ENCODE data around the gene LRRC15.
A peak's percentile ranks its signal among the peaks of the same experiment; 100 is the strongest.

Gene LRRC15

DNA sequence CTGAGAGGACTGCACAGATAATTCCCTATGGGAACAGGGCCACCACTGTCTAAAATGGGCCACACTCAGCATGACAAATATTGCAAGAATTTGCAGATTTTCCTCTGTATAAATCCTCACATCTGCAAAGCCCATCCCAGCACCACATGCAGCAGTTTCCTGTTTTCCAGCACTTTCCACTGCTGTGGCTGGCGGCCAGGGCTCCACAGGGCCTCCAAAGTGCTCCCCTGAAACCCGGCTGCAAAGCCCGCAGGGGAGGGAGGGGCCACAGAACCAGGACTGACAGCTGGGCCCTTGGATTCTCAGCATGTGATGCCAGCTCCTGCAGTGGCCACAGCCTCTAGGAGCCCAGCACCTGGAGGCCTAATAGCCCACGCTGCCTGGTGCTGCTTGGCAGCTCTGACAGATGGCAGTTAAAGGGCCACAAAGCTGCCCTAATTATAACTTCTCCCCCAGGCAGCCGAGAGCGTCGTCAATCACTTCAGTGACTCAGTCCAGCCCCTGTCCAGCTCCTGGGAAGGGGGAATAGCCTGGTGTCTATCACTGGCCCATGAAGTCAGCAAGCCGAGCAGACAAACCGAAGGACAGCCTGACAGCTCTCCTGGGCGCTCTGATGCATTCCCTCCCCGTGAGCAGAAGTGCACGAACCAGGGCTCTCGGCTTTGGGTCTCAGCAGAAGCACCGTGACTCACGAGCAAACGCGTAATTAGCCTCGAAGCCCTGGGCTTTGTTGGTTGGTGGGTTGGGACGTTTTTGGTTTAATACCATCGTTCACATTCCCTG lies 4.7 kb downstream of the LRRC15 start:
- DNase-seq (ENCODE audit: low read depth in 2 of 2): no peak

GRCh38 chr3:194364314-194364651 lies 5.3 kb downstream of the LRRC15 start:
- no peak for DNase-seq (ENCODE audit: low read depth in 2 of 2)

- no peak for DNase-seq (ENCODE audit: low read depth in 2 of 2)
These were observed 9.0 kb downstream of the LRRC15 start for GRCh38 chr3:194360568-194360967.

DNA sequence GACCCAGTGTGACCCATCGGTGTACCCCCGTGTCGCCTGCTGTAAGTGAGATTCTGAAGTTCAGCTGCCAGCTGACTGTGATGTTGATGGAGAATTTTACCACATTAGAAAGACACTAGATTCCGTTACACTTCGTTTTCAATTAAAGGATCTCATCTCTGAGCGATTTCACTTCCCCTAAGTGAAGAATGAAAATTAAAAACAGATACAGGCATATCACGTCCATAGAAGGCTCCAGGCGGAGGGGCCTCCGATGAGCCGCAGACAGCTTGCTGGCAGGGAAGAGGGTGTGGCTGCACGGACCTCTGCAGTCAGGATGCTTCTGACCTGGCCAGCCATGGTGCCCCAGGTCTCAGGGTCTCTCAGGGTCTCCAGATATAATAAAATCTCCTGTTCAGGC lies 11.9 kb downstream of the LRRC15 start:
- no peak for DNase-seq (ENCODE audit: low read depth in 2 of 2)

DNA sequence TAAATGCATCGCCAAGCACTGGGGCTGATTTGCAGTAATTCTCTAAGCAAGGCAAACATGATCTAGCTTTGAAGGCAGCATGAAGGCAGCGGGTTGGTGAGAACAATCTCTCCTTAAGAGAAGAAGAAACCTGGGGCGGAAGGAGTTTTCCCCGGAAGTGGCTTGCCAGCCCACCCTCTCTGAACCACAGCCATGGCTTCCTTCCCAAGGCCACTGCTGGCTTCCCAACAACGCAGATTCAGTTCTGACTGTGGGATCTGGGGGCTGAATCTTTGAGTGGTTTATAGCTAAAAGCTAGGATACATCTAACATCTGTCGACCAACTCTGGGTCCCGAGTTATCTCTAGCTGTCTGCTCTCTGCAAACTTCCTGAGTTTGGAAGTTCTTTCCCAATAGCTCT lies 14.2 kb downstream of the LRRC15 start:
- DNase-seq (ENCODE audit: low read depth in 2 of 2): no peak

- DNase-seq (ENCODE audit: low read depth in 2 of 2): no peak
These were observed 15.2 kb downstream of the LRRC15 start for GRCh38 chr3:194354315-194354714.

DNA sequence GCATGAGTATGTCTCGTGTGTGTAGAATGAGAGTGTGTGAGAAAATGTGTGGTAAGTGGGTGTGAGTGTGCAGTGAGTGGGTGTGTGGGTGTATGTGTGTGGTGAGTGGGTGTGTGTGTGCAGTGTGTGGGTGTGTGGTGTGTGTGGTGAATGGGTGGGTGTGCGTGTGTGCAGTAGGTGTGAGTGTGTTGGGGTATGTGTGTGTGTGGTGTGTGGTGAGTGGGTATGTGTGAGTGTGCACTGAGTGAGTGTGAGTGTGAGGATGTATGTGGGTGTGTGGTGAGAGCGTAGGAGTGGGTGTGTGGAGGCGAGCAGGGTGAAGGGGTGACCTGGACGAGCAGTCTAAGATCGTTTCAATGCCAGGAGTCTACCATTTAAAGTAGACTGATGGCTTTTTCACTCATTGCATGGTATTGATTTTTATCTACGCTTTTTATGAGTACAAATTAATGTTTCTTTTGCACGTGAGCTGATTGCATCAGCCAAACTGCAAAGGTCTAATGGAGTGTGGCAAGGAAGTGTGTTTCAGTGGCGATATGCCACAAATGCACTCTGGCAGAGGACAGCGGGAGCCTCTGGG lies 16.8 kb downstream of the LRRC15 start:
- DNase-seq (ENCODE audit: low read depth in 2 of 2): no peak

GRCh38 chr3:194351952-194352536 lies 17.5 kb downstream of the LRRC15 start:
- DNase-seq (ENCODE audit: low read depth in 2 of 2): no peak

DNA sequence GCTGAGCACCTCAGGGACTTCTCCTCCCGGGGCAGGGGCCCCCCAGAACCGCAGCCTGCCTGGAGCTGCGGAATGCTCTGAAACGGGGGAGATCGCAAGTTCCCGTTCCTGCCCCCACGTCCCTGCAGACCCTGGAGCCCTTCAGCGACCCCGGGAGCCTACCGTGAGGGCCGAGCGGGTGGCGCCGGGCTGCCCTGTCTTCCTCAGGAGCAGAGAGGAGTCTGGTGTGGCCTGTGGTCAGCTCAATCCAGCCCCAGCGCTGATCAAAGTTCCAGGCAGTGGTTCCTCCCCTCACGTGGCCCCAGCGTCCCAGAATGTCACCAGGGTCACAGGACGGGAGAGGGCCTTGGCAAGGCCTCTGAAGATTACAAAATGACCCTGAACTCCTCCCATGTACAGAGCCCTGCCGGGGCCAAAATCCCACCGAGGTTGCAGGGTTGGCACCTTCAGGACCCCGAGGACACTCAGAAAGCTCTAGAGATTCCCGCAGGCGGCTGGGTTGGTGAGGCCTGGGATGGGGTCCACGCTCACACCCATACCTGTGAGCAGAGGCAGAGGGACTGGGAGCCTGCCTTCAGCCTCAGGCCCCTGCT lies 18.4 kb downstream of the LRRC15 start, which contains the start of gene CPN2:
TSS of gene CPN2 (minus strand) at position 249 of the 593 bp plus-strand sequence. CDS start 8,626 bp downstream, outside the sequence.
- DNase-seq (ENCODE audit: low read depth in 2 of 2): no peak

DNA sequence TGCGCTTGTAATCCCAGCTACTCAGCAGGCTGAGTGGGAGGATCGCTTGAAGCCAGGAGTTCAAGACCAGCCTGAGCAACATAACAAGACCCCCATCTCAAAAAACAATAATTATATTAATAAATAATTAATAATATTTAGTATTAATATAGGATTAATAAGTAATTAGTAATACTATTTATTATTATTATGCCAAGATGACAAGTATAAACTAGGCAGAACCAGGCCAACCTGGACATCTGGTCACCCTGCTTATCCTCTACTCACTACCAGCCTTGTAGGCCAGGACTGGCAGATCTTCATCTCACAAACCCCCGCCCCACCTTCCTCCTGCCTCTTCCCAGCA lies 18.8 kb downstream of the LRRC15 start:
- no peak for DNase-seq (ENCODE audit: low read depth in 2 of 2)

DNA sequence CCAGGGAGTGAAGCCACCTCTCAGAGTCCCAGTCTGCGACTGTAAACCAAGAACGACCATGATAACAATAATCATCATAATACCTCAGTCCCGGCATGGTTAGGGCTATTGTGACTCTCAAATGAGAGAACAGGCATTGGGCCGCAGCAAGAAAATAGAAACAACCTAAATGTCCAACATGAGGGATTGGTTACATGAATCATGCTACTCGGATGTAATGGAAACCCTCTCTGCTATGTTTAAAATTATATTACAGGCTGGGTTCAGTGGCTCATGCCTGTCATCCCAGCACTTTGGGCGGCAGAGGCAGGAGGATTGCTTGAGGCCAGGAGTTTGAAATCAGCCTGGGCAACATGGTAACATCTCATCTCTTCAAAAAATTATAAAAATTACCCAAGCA lies 21.2 kb downstream of the LRRC15 start:
- DNase-seq (ENCODE audit: low read depth in 2 of 2): no peak

DNA sequence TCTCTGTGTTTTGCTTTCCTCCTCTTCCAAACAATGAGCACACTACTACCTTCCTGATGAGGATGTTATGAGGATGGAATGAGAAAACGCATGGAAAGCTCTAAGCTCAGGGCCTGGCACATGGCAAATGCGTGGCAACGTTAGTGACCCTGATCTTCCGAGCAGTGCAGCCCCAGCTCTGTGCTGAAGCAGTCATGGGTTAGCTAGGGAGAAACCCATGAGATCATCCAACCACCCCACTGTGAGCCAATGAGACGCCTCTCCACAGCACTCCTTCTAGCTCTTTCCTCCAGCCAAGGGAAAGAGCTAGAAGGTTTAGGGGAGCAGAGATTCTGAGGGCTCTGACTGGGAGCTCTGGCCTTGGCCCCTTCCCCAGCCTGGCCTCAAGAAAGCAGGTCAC lies 22.9 kb downstream of the LRRC15 start:
- no peak for DNase-seq (ENCODE audit: low read depth in 2 of 2)

- no peak for DNase-seq (ENCODE audit: low read depth in 2 of 2)
These were observed 23.5 kb downstream of the LRRC15 start for GRCh38 chr3:194346035-194346434.

GRCh38 chr3:194344012-194344411 lies 25.5 kb downstream of the LRRC15 start:
- peak; percentile 67 to 77 for DNase-seq (ENCODE audit: low read depth in 2 of 2)

GRCh38 chr3:194343561-194343893 lies 26.0 kb downstream of the LRRC15 start:
- no peak for DNase-seq (ENCODE audit: low read depth in 2 of 2)

DNA sequence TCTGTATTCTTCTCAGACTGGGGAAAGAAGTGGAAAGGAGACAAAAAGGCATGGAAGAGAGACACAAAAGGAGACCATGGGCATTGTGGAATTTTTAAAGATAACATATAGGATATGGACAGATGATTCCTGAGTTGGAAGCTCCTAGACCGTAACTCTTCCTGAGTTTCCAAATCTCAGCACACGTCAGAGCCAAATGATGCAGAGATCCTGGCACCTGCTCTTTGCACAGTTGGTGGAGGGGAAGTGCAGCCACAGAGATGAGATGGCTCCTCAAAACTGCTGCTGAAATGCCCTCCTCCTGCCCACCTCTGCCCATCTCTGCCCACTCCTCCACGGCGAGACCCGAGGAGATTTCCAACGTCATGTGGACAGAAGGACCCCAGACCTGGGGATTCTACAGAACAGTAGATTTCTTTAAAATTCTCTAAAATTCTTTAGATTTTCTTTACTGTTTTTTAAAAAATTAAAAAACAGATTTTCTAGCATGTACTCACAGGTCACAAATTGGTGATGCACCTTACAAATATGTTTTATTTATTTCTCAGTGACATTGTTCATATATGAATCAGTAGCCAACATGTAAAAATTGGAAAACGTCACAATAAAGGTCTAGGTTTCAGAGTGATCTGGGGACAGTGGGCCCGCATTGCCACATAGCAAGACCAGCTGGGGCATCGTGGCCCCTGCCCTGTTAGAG lies 26.5 kb downstream of the LRRC15 start:
- no peak for DNase-seq (ENCODE audit: low read depth in 2 of 2)

DNA sequence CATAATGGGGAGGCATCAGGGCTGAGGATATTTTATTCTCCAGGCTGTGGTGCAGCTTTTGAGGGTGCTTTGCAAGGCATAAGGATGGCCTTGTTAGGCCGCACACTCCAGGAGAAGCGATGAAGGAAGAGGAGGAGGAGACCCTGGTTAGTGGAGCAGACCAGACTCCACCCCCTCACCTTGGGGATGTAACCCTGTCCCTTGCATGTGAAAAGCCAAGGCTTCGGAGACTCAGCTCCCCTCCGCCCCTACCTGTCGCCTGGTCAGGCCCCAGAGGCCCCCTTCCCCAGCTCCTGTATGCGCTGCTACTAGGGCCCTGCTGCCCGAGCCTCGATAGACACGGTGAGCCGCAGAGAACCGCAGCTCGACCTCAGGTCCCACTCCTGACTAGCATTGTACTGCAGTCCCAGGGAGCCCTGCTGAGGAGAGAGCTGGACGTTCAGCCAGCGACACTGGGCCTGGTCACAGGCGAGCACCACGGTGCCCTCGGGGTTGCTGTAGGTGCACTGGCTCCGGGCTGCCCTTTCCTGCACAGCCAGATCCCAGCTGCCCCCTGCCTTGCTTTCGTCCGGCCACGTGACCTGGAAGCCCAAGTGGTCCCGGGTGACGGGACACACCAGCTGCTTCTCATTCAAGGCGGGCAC lies 28.7 kb downstream of the LRRC15 start:
- no peak for DNase-seq (ENCODE audit: low read depth in 2 of 2)

- DNase-seq (ENCODE audit: low read depth in 2 of 2): no peak
These were observed 29.7 kb downstream of the LRRC15 start for GRCh38 chr3:194339840-194340239.

DNA sequence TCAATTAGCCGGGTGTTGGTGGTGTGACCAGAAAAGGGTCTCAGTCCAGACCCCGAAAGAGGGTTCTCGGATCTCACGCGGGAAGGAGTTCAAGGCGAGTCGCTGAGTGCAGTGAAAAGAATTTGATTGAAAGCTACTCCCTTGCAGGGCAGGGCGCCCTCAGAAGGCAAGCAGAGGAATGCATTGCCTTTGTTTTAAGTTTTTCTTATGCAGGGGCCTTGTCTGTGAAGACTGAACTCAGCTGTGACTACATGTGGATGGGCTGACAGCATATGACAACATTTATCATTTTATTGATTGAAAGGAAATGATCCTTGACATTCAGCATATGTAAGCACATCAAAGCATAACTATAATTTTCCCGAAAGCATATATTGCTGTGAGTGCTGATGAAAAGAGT lies 30.2 kb downstream of the LRRC15 start:
- no peak for DNase-seq (ENCODE audit: low read depth in 2 of 2)

DNA sequence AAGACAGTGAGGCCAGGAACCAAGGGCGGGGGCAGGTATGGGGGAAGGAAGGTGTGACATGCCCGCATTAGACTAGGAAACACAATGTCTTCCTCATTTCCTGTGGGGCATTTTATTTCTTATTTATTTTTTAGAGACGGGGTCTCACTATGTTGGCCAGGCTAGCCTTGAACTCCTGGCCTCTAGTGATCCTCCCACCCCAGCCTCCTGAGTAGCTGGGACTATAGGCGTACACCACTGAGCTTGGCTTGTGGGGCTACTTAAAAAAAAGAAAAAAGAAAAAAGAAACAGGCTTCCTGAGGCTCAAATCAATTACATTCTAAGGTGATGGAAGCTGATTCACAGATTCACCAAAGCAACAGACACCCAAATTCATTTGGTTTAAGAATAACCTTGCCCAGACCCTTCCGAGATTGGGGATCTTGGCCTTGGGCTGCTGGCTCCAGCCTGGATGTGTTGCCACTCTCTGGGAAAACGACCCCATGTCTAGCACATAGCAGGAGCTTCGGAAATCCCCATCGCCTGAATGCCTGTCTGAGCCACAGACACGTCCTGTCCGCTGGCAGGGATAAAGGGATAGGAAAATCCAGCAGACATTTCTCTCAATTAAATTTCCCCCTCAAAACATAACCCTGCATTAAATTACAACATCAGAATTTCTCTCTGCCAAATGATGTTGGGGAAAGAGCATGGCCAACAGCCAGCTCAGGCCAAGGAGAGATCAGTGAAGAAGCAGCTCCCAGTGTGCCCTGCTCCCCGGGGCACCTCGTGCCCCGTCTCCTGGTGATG lies 31.4 kb downstream of the LRRC15 start:
- no peak for DNase-seq (ENCODE audit: low read depth in 2 of 2)

All from stimulated activated CD4-positive, alpha-beta T cell treated with anti-CD3 and anti-CD28 coated beads, Interleukin-1b, Interleukin-23, amount 100 ng/mL, for 4 hours (primary cell).